ENCODE data around the gene ABI2. TPM values are rescaled to one million over a fixed set of nuclear protein-coding genes. Genes with fewer than 3 reads are reported as not detected.

Gene ABI2
- total and polyA plus RNA-seq, 2 donors (not counting 1 experiment from before 2014, with no cell fraction given) = 32.2 to 60.9 TPM

GRCh38 chr2:203446071-203446481, 117.9 kb downstream of the ABI2 start:
- no peaks in the 10 kb centered on the region for H3K9me3 ChIP-seq (ENCODE audit: control insufficient read depth, insufficient read depth, low read depth, low read length)
- TF ChIP-seq CTCF (conservative IDR thresholded peaks at IDR 0.05 in 1 of 2, IDR thresholded peaks at IDR 0.05 in 1 of 2; ENCODE audit: low read depth in 1 of 2, low read length in 2 of 2) (no peak), EZH2 (IDR thresholded peaks at IDR 0.05; ENCODE audit: low read length, missing control alignments) (no peak)
- H3K27me3 ChIP-seq (ENCODE audit: control insufficient read depth, insufficient read depth, low read length) = no peaks in the 10 kb centered on the region
- no peak overlapping the region for H3K27ac ChIP-seq (ENCODE audit: insufficient read depth, low read length)
- no peak overlapping the region for H3K9ac ChIP-seq (ENCODE audit: insufficient read depth, low read length)
- peaks cover 2% of the 10 kb centered on the region for H3K36me3 ChIP-seq (ENCODE audit: control insufficient read depth, insufficient read depth, low read length)
- H2AFZ ChIP-seq (ENCODE audit: low read length) = no peak overlapping the region
- H4K20me1 ChIP-seq (ENCODE audit: control insufficient read depth, extremely low read depth, insufficient read depth, low read length) = no peaks in the 10 kb centered on the region
- no peak overlapping the region for H3K4me2 ChIP-seq (ENCODE audit: extremely low read depth, insufficient read depth, low read length)
- no peak overlapping the region for H3K4me3 ChIP-seq (replicated peaks in 1 of 4; ENCODE audit: control extremely low read depth in 1 of 4, insufficient read depth in 1 of 4, low read depth in 3 of 4, low read length in 4 of 4)
- no peaks in the 10 kb centered on the region for H3K4me1 ChIP-seq (ENCODE audit: control insufficient read depth, extremely low read depth, insufficient read depth, low read length)
- H3K79me2 ChIP-seq (ENCODE audit: control insufficient read depth, insufficient read depth, low read length) = no peaks in the 10 kb centered on the region
- DNase-seq (ENCODE audit: low read depth in 2 of 2) = peak; percentile 77 to 79

- Histone ChIP-seq H3K27ac (ENCODE audit: insufficient read depth, low read length) (no peak overlapping the region), H3K4me2 (ENCODE audit: extremely low read depth, insufficient read depth, low read length) (no peak overlapping the region), H3K27me3 (ENCODE audit: control insufficient read depth, insufficient read depth, low read length) (no peaks in the 10 kb centered on the region), H4K20me1 (ENCODE audit: control insufficient read depth, extremely low read depth, insufficient read depth, low read length) (no peaks in the 10 kb centered on the region), H3K4me3 (replicated peaks in 1 of 4; ENCODE audit: control extremely low read depth in 1 of 4, insufficient read depth in 1 of 4, low read depth in 3 of 4, low read length in 4 of 4) (no peak overlapping the region), H3K4me1 (ENCODE audit: control insufficient read depth, extremely low read depth, insufficient read depth, low read length) (peaks cover 5% of the 10 kb centered on the region), H3K9ac (ENCODE audit: insufficient read depth, low read length) (no peak overlapping the region), H3K36me3 (ENCODE audit: control insufficient read depth, insufficient read depth, low read length) (peaks cover 2% of the 10 kb centered on the region), H2AFZ (ENCODE audit: low read length) (no peak overlapping the region), H3K9me3 (ENCODE audit: control insufficient read depth, insufficient read depth, low read depth, low read length) (no peaks in the 10 kb centered on the region), H3K79me2 (ENCODE audit: control insufficient read depth, insufficient read depth, low read length) (no peaks in the 10 kb centered on the region)
- TF ChIP-seq CTCF (conservative IDR thresholded peaks at IDR 0.05 in 1 of 2, IDR thresholded peaks at IDR 0.05 in 1 of 2; ENCODE audit: low read depth in 1 of 2, low read length in 2 of 2) (no peak), EZH2 (IDR thresholded peaks at IDR 0.05; ENCODE audit: low read length, missing control alignments) (no peak)
- no peak for DNase-seq (ENCODE audit: low read depth in 2 of 2)
Measured at GRCh38 chr2:203446780-203447179, 118.6 kb downstream of the ABI2 start.

- no peak overlapping the region for H3K4me2 ChIP-seq (ENCODE audit: extremely low read depth, insufficient read depth, low read length)
- H3K27me3 ChIP-seq (ENCODE audit: control insufficient read depth, insufficient read depth, low read length) = no peaks in the 10 kb centered on the region
- H2AFZ ChIP-seq (ENCODE audit: low read length) = no peak overlapping the region
- peaks cover 5% of the 10 kb centered on the region for H3K36me3 ChIP-seq (ENCODE audit: control insufficient read depth, insufficient read depth, low read length)
- no peaks in the 10 kb centered on the region for H3K9me3 ChIP-seq (ENCODE audit: control insufficient read depth, insufficient read depth, low read depth, low read length)
- no peak for DNase-seq (ENCODE audit: low read depth in 2 of 2)
- no peak overlapping the region for H3K4me3 ChIP-seq (replicated peaks in 1 of 4; ENCODE audit: control extremely low read depth in 1 of 4, insufficient read depth in 1 of 4, low read depth in 3 of 4, low read length in 4 of 4)
- no peak overlapping the region for H3K9ac ChIP-seq (ENCODE audit: insufficient read depth, low read length)
- no peak overlapping the region for H3K27ac ChIP-seq (ENCODE audit: insufficient read depth, low read length)
- H3K79me2 ChIP-seq (ENCODE audit: control insufficient read depth, insufficient read depth, low read length) = no peaks in the 10 kb centered on the region
- H3K4me1 ChIP-seq (ENCODE audit: control insufficient read depth, extremely low read depth, insufficient read depth, low read length) = peaks cover 5% of the 10 kb centered on the region
- TF ChIP-seq CTCF (conservative IDR thresholded peaks at IDR 0.05 in 1 of 2, IDR thresholded peaks at IDR 0.05 in 1 of 2; ENCODE audit: low read depth in 1 of 2, low read length in 2 of 2) (no peak), EZH2 (IDR thresholded peaks at IDR 0.05; ENCODE audit: low read length, missing control alignments) (no peak)
- H4K20me1 ChIP-seq (ENCODE audit: control insufficient read depth, extremely low read depth, insufficient read depth, low read length) = no peaks in the 10 kb centered on the region
Measured at GRCh38 chr2:203450561-203450960, 122.4 kb downstream of the ABI2 start.

Measured in fibroblast of lung (primary cell).